NCI-H226 (cell line): ENCODE measurements around the gene SHISA6.

Experiments
- DNase-seq: peaks from one replicate; pipeline ENCODE4 v3.0.0-alpha.2; 2015

The SHISA6 gene

GRCh38 chr17:11548398-11548797 lies 307.4 kb downstream of the SHISA6 start:
- DNase-seq: no peak

- DNase-seq: no peak
Observed at GRCh38 chr17:11550431-11550830, 309.4 kb downstream of the SHISA6 start.

DNA sequence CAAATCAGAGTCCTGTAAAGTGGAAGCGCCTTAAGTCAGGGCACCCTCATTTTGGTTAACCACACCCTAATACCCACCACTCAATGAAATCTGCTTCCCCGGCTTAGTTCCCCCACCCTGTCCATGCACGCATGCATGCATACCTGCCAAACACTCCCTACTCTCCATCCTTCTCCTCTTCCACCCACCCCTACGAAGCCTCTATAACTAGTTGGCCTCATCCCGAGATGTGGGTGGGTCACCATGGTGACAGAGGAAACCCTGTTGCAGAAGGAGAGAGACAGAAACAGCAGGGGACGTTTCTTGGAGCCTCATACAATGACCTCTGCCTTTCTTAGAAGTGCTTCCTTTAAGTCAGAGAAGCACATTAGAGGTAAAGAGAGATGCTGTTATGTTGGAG lies 310.4 kb downstream of the SHISA6 start:
- DNase-seq: no peak

- no peak for DNase-seq
Observed at GRCh38 chr17:11553135-11553534, 312.1 kb downstream of the SHISA6 start.

- DNase-seq: no peak
Observed at GRCh38 chr17:11554042-11554441, 313.0 kb downstream of the SHISA6 start.

DNA sequence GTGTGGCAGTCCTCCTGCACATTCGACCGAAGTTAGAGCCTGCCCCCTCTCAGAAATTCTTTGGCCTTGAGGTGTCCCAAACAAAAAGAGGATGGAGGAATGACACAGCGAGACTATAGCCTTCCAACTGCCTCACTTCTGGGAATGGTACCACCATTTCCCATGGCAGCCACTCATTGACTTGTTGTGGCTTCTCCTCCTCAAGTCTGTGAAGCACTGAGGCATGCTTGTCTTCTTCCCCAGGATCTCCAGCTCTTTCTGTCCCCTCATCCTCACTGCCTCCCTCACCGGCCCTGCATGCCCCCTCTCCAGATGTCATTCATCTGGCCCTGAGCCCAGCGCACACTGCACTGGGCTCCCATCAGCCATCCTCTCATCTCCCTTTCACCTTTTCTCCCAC lies 313.5 kb downstream of the SHISA6 start:
- no peak for DNase-seq

DNA sequence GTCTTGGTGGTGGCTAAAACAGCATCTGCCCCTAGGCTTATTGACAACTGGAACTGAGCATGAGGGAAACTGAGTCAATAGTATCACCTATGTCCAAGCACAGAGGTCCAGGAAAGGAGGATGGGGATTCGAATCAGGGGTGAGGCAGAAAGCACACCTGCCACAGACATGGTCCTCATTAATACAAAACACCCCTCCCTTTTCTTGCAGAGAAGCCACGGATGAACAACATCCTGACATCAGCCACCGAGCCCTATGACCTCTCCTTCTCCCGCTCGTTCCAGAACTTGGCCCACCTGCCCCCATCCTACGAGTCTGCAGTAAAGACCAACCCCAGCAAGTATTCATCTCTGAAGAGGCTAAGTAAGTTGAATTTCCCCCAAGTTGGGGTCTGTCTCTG lies 314.5 kb downstream of the SHISA6 start:
- no peak for DNase-seq

DNA sequence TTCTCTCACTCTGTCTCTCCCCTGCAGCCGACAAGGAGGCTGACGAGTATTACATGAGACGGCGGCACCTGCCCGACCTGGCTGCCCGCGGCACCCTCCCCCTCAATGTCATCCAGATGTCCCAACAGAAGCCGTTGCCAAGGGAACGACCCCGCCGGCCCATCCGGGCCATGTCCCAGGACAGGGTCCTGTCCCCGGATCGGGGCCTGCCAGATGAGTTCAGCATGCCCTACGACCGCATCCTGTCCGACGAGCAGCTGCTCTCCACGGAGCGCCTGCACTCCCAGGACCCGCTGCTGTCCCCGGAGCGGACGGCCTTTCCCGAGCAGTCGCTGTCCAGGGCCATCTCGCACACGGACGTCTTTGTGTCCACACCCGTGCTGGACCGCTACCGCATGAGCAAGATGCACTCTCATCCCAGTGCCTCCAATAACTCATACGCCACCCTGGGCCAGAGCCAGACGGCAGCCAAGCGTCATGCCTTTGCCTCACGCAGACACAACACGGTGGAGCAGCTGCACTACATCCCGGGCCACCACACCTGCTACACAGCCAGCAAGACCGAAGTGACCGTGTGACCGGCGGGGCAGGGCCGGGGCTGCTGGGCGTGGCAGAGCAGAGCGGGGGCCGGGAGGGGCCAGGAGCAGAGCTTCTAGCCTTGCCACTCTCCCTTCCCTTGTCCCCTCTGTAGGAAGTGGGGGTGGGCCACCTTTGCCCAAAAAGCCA lies 316.9 kb downstream of the SHISA6 start:
- DNase-seq: no peak

GRCh38 chr17:11558681-11559234 lies 317.7 kb downstream of the SHISA6 start:
- no peak for DNase-seq

DNA sequence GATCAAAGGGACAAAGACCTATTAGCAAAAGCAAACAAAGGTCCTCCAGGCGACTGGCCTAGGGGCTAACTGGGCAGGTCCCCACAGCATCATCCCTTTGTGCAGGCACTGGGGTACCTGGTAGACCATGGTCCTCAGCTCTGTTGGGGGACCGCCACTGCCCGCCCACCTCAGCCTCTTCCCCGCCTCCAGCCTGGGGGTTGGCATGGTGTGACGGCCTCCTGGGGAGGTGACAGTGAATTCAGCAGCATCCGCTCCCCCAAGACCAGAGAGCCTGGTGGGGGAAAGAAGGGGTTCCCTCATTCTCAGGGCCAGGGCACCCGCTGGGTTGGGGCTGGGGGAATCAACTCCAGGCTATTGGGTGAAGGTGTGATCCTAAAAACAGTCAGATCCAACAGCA lies 318.6 kb downstream of the SHISA6 start:
- no peak for DNase-seq

DNA sequence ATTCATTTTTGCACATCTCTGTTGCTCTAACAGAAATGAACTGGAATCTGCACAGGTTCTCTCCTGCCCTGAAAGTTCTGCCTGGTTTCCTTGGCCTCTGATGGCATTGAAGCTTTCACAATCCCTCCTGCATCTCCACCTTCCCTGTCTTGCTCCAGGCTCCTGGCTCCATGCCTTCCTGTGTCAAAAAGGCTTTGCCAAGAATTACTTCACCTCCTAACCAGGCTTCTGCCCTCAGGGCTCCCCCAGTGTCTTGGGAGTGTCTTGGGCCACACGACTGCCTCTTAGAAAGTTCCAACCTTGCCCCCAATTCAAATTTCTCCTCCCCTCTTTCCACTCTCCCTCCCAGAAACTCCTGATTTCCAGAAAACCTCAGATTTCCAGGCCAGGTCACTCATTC lies 320.3 kb downstream of the SHISA6 start:
- DNase-seq: no peak

DNA sequence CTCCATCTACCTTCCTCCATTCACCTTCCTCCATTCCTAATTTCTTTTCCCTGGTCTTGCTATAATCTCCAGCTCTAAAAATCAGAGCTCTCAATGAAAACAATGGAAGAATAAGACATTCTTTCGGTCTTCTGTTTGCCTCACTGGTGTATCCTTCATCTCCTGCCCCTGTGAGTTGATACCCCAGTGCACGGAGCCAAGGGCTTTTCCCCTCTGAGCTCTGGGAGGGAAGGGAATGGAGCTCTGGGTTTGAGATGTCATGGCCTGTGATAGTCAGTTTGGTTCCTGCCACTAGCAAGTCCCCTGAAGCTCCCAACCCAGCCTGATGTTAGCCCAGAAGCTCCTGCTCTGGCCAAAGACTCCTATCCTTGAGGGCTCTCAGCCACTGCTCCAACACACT lies 320.7 kb downstream of the SHISA6 start:
- DNase-seq: no peak

DNA sequence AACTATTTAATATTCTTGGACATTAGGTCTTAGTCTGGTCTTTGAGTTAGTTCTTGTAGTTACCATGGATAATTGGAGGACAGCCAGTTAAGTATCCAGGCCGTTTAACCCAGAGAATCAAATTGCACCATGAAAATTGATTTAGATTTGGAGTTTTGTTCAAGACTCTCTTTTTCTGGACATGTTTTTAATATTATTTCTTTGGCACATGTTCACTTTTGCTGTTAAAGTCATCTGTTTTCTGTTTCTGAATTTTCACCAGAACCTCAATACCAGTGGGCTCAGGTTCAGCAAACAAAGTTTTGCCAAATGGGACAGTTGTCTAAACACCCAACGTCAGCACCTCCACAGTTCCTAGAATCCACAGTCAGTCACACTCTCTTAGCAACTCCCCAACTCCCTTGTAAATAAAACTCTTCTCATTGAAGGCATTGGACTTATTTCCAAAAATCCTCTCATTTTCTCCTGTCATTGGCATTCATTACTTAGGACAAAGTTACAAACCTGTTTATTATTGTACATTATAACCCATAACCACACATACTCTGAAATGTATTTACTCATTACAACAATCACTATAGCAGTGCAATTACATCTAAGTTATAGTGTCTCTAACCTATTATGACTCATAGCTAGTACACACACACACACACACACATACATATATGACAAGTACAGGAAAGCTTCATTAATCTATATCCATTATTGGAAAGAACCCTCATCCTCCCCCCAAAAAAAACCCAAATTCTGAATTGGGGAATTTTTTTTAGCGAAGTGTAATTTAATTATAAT lies 323.8 kb downstream of the SHISA6 start:
- DNase-seq: no peak

DNA sequence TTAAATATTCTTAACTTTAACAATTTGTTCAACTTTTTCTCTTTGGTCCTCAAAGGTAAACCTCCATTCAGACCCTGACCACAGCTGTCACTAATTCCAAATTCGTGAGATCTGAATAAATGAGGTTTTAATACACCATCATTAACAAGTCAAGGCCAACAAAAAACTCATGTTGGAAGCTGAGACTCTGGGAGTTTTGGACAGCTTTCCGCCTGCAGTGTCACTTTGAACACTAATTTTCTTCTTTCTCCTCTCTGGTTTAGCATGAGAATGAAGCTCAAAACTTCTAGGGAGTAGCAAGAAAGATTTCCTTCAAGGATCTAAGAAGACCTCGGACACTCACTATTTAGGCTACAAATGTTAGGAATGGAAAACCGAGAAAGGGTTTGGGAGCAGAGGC lies 324.6 kb downstream of the SHISA6 start:
- DNase-seq: no peak

DNA sequence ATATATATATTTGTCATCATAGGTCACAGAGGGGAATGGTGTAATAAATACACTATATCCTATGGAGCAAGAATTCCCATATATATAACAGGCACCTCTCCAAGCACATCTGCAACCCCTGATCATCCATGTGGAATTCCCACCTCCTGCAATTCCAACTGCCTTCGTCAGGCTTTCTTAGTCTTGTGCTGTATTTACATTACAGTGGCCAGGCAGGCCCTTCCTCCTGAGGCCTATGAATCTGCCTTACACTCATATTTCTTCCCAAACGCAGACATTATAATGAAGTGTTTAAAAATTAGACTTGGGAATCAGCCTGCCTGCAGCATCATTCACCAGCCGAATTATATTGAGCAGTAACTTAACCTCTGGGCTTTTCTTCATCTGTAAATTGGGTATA lies 338.0 kb downstream of the SHISA6 start:
- DNase-seq: no peak

GRCh38 chr17:11580677-11581076 lies 339.7 kb downstream of the SHISA6 start:
- DNase-seq: no peak

DNA sequence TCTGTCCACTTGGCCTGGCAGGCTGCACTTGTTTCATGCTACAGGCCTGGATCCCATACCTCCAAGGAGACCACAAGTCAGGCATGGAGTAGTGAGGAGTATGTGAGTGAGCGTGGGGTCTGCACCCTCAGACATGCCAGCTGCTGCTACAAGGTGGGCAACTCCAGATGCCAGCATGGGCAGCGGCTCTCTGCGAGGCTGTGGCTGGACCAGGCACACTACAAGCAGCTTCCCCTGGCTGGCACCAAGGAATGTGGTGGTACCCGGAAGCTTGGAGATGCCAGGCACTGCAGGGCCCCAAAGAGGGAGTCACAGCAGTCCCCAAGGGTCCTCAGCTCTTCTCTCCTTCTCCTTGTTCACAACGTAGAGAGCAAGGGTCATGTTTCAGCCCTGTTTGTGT lies 341.2 kb downstream of the SHISA6 start:
- no peak for DNase-seq

GRCh38 chr17:11583306-11583992 lies 342.4 kb downstream of the SHISA6 start:
- no peak for DNase-seq

DNA sequence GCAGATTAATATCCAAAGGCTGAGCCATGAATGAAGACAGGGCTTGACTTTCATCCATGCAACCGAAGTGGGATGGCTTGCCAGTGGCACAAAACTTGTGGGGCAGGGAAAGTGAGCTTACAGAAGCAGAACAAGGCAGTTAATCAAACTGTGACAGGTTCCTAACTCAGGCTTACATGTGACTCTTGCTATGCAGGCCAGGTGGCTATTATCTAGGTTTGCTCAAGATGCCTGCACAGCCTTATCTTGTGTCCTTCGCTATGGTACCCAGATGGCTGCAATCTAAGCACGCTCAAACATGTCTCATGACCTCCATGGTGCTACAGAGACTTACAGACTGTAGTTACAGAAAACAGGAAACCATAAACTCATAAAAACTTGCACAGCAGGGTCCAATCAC lies 348.7 kb downstream of the SHISA6 start:
- DNase-seq: no peak

DNA sequence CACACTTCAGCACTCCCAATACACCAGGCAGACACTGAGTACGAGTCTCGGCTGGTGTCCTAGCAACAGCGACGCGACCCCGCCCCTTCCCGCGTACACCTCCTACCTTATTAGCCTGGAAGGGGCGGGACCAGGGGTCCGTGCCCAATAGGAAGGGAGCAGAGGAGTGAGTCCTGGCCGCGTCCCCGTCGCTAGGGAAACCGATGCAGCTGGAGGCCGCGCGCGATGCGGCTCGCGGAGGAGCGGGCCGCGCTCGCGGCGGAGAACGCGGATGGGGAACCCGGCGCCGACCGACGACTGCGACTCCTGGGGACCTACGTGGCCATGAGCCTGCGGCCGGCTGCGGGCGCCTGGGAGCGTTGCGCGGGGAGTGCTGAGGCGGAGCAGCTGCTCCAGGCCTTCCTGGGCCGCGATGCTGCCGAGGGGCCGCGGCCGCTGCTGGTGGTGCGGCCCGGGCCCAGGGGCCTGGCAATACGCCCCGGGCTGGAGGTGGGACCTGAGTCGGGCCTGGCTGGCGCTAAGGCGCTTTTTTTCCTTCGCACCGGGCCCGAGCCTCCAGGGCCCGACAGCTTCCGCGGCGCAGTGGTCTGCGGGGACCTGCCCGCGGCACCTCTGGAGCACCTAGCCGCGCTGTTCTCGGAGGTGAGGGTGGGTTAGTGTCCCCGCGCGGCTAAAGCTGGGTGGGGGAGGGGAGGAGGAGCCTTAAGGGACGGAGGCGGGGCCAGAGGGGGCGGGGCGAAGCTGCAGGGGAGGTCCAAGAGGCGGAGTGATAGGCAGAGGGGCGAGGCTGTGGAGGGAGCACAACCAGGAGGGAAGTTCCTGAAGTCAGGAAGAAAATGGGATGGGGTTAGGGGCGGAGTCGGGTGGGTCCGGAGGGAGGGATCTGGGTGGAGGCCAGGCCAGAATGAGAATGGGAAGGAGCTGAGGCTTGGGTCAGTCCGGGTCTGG lies 357.5 kb downstream of the SHISA6 start, which contains the start of gene DNAH9:
Gene DNAH9 (plus strand): TSS at position 197 of the 948 bp plus-strand sequence. CDS start 29 bp downstream, at position 226.
- DNase-seq: no peak

GRCh38 chr17:11601661-11602060 lies 360.6 kb downstream of the SHISA6 start:
- DNase-seq: no peak

DNA sequence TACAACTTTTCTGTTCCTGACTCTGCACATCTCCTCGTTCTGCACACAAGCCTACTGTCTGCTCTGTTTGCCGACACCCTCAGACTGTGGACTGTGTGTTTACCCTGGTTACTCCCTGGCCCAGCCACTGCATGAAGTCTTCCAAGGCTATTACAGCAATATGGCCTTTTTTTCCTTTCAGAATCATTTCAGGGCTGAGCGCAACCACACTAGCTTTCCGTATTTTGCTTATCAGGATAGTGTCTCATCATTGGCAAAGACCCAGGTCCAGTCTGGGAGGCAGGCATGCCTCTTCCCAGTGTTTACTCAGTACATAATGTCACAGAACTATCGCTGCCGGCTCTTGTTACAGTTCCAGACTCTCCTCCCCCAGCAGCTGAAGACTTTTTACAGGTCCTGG lies 367.4 kb downstream of the SHISA6 start:
- no peak for DNase-seq
